ENCODE results near the gene CLEC14A. TPM values are rescaled to one million over a fixed set of nuclear protein-coding genes. Genes with fewer than 3 reads are reported as not detected.

Gene CLEC14A
- polyA plus RNA-seq, 12 donors, result 14.0 to 29.7 (median 23.5) TPM; not detected in 1

DNA sequence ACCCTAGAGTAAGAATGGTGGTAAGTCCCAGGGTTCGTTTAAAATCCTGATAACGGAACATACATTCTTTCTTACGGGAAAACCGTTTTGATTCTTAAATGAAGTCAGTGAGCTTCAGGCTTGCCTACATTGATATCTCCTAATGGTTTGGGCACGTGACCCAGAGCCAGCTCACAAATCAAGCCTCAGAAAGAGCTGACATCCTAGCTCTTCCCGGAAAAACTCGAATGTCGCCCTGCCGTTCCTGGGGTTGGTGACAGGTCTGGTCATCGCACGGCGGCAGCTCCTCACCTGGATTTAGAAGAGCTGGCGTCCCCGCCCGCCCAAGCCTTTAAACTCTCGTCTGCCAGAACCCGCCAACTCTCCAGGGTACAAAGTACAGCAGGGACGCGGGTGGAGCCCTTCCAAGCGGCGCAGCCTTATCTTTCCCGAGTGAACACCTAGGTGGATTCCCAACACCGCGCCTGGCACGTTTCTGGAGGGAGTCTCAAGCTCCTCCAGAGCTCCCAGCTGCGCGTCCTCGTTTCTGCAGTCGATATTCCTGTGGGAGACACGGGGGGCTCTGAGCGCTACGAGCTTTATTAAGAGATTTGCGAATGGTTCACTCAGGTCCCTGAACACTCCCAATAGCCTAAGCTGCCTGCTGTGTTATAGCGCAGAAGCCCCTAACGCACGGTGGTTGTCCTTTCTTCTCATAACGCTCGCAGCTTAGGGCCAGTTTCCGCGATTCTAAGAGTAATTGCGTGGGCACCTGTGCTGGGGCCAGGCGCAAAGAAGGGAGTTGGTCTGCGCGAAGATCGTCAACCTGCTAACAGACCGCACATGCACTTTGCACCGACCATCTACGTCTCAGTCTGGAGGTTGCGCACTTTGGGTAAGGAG is 47.9 kb downstream of the CLEC14A start, which contains the start of gene SSTR1:
Gene SSTR1, plus strand, starts transcription at position 169 of the 882 bp plus-strand sequence. CDS start 1,486 bp downstream, outside the sequence.
- no peak for DNase-seq

DNA sequence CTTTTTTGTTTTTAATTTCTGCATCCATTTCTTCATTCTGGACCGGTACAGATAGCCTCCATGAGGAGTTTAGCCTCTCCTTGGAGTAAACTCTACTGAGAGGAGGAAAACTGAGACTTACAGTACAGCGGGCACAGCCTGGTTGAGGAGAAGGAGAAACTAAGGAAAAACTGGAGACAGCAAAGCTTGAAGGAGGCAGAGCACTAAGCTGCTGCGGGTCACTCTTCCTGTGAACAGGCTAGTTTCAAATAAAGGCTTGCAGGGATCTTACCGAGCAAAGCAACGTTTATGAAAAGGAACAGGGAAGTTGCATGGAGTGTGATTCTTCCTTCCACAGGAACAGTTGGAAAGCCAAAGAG is 48.5 kb downstream of the CLEC14A start:
- no peak for DNase-seq

DNA sequence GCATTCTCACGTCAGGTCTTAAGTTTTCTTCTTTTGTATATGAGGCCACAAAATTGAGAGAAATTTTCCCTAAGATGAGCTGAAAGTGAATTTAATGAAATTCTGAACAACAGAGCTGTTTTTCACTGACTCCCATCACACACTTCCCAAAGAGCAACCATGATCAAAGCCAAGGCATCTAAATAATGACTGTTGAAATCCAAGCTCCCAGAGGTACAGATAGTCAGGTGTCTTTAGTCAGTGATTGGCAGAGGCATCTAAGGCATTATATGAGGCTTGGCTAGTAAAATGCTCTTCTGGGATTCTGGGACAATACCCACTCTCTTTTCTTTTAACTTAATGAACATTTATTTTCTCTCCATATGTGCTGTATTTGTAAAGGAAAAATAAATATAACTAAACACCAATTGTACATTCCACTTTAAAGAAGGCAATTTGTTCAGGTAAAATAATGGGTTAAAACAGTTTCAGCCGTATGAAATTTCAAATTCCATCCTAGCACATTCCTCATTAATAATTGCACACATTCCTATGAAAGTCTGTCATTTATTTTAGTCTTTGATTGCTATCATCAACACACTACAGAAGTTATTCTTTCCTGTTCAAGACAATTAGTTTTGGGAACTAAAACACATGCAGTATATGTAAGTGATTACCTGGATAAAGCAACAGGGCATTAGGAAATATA is 49.1 kb downstream of the CLEC14A start:
- no peak for DNase-seq

DNA sequence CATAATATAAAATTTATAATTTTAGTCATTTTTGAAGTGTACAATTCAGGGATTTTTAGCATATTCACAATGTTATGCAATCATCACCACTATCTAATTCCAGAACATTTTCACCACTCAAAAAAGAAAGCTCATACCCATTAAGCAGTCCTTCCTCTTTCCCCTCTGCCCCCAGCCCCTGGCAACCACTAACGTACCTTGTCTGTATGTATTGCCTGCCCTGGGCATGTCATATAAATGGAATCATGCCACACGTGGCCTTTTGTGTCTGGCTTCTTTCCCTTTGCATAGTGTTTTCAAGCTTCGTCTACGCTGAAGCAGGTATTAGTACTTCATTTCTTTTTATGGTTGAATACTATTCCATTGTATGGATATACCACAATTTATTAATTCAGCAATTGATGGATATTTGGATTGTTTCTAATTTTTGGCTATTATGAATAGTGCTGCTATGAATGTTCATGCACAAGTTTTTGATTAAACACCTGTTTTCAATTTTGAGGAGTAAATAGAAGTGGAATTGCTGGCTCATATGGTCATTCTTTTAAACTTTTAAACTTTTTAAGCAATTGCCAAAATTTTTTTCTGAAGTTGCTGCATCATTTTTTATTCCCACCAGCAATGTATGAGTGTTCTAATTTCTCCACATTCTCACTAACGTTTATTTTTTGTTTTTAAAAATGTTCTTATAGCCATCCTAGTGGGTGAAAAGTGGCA is 49.8 kb downstream of the CLEC14A start:
- no peak for DNase-seq

DNA sequence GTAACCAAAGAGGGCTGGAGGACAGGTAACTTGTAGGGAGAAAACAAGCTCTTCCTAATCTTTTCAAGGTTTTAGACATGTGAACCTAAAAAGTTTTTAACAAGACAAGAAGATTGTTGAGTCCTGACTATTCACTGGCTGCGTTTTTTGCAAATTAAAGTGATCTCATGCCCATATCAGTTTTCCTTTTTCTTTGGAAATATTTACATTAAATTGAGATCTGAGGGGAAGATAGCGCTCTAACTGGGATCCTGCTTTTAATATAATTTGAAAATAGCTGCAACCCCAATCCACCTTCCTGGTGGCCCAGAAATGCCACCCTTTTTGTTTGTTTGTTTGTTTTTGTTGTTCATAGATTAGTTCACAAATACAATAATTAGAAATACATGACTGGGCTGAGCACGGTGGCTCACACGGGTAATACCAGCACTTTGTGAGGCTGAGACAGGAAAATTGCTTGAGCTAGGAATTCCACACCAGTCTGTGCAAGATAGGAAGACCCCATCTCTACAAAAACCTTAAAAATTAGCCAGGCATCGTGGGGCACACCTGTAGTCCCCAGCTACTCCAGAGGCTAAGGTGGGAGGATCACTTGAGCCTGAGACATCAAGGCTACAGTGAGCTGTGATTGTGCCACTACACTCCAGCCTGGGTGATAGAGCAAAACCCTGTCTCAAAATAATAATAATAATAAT is 50.6 kb downstream of the CLEC14A start:
- DNase-seq, result no peak

DNA sequence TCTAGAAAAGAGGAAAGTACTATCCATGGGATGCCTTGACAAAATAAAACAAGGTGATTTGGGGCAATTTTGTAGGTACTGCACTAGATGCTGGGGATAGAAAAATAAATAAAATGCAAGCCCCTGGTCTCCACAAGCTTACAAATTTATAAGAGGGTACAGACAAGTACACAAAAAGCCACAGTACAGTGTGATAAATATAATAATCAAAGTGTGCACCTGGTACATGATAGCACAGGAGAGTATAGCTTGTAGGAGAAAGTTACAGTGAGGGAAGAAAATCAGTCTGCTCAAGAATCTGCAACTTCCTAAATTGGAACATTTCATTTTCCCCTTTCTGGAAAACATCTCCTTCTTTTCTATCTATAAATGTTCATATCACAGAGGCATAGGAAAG is 51.2 kb downstream of the CLEC14A start:
- DNase-seq, result no peak

Other genes with a start within 250 kb of the CLEC14A start
- 1 to 10 TPM in 3 of 12 donors, under 1 TPM in 8, not detected in 1; 0.04 to 4.7 (median 0.20) TPM for gene SSTR1, start 48.2 kb downstream of the CLEC14A start, polyA plus RNA-seq (ENCODE audit: insufficient read length in 12 of 12)